GM19467 (cell line): ENCODE results near the gene JDP2.

Experiments
- ATAC-seq: cut with Tn5 transposase; IDR thresholded peaks from one replicate; pipeline ENCODE4 v1.9.1; 2021; ENCODE audit warnings: mild to moderate bottlenecking, moderate library complexity; ENCODE audit not compliant: unreplicated experiment

JDP2 gene

DNA sequence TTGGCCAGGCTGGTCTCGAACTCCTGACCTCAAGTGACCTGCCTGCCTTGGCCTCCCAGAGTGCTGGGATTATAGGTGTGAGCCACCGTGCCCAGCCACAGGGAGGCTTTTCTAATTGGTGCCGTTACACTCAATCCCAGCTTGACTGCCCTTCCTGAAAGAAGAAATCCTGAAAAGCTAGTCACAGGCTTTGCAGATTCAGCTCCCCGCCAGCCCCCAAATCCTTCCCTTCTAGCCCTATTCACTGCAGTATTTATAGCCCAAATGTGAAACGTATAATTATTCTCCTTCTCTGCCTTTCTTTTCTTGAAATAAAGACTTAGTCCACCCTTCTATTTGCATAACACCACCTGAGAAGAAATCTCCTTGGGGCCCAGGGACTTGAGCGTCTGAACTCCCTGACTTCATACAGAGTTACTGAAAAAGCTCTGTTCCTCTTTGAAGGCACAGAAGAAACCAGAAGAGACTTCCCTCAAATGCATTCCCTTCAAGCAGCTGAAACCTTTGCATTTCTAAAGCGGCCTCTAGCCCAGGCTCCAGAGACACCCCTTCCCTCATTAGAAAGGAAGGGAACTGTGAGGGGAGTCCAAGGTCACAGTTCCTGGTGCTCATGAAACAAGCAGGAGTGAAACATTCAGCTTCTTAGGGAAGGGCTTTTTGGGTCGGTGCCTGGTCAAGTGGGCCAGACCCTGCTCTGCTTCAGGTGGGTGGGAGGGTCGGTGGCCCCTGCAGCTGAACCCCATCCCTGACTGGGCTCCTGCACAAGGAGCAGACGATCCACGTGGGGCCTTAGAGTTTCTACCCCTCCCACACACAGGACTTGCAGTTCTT, 52.2 kb downstream of the JDP2 start:
- ATAC-seq: peak; percentile 74

GRCh38 chr14:75482366-75482765, 54.5 kb downstream of the JDP2 start:
- no peak for ATAC-seq

DNA sequence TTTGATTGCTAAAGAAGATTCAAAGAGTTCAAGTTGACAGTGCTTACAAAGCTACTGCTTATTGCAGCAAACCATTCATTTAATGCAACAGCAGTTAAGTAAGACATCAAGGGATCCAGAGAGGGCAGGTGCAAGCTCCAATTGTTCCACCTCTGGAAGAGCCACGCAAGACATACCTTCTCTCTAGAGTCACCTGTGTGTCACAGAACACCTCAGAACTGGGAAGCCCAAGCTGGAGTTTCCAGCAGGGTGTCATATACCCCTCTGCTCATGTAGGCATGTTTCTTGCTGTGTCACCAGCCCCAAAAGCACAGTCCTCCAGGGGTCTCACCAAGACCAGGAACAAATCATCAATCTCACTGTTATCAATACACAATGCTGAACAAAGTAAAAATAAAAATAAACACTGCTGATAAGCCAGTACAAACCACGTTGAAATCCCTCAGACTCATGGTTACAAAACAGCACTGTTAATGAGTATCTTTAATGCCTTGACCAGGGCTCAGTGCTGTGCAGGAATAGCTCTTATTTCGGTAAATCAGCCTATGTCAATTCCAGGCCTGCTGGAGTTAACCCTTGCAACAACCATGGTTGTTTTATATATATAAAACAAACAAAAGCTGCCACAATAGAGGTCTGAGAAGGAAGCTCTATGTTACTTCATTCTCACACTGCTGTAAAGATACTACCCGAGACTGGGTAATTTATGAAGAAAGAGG, 57.0 kb downstream of the JDP2 start:
- ATAC-seq: no peak

DNA sequence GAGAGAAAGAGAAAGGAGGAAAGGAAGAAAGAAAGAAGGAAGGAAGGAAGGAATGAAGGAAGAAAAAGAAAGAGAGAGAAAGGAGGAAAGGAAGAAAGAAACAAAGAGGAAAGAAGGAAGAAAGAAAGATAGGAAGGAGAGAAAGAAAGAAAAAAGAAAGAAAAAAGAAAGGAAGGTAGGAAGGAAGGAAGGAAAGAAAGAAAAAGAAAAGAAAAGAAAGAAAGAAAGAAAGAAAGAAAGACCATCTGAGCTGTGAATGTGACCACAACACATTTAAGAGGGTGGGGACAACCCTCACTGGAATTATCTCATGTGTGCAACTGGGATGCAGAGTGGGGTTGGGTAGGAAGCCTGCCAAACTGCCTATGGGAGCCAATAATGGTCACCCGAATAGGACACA, 58.5 kb downstream of the JDP2 start:
- ATAC-seq: no peak

GRCh38 chr14:75487155-75487671, 59.4 kb downstream of the JDP2 start:
- peak; percentile 62 for ATAC-seq

DNA sequence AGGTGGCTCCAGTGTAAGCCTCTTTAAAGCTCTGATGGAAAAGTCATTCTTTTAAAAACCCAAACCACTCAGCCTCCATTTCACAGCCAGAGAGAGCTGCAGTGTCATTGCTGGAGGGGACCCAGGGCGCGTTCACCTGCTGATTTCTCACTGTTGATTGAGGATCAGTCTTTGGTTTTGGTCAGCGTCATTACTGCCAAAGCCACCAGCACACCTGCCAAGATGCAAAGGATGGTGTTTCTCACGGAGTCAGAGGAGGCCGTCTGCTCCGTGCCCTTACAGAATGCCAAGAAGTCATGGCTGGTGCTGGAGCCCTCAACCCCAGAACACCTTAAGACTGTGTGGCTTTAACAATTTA, 61.6 kb downstream of the JDP2 start:
- no peak for ATAC-seq

GRCh38 chr14:75491376-75491978, 63.7 kb downstream of the JDP2 start:
- no peak for ATAC-seq

DNA sequence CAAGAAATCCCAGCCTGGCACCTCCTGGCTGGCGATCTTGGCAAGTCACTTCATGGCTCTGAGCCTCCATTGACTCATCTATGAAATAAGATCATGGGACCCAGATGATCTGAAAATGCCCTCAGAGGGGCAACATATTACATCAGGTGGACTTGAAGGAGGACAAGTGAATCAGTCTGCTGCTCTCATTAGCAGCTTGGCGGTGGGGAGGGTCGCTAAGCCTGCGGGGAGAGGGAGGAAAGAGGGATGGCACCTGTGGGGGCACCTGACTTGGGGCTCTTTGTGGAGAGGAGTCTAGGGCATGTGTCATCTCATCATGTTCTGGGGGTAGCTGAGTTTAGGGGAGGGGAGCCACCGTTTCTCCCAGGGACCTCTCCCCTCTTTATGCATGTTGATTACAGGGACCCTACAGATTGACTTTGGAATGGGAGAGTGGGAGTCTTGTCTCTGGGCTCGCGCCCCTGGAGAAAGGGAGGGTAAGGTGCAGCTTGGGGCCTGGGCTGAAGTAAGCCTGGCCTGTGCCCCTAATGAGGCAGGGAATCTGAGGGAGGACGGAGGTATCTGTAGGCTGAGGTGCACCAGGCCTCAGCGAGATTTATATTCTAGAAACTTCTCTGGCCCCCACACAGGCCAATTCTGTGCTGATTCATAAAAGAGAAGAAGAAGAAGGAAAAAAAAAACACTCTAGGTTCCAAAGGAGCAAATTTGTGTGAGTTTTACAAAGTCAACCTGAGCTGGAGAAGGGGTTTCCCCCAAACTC, 65.2 kb downstream of the JDP2 start:
- no peak for ATAC-seq

- no peak for ATAC-seq
Measured at GRCh38 chr14:75493592-75494087, 65.8 kb downstream of the JDP2 start.

DNA sequence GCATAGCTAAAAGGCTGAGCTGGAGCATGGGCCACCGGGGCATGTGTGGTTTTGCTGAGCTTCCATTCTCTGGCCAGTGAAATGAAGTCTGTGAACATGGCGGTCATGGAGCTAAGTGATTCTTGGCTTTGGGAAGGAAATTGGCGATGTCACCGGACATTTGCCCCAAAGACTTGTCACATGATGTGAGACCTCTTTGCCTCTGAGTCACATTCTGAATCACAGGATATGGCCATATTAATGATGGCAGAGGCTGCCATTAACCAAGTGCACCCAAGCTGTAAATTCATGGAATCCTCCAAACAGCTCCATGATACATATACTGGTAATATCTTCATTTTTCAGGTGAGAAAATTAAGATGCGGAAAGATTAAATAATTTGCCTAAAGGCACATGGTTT, 67.1 kb downstream of the JDP2 start:
- ATAC-seq: no peak

DNA sequence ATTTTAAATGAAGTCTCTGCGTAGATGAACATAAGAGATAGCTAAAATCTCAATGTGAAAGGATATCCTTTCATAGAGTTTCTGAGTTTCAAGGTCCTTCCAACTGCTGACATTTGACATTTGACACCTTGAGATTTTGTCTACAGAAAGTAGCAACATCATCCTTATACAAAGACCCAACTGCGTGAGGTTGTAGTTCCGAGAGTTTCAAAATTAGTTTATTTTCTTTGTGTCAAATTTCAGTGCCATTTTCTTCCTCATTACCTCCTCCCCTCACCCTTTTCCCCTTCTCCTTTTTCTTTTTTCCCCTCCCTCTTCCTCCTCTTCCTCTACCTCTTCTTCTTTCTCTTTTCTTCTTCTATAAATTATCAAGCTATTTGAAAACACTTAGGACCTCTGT, 67.6 kb downstream of the JDP2 start:
- ATAC-seq: no peak

DNA sequence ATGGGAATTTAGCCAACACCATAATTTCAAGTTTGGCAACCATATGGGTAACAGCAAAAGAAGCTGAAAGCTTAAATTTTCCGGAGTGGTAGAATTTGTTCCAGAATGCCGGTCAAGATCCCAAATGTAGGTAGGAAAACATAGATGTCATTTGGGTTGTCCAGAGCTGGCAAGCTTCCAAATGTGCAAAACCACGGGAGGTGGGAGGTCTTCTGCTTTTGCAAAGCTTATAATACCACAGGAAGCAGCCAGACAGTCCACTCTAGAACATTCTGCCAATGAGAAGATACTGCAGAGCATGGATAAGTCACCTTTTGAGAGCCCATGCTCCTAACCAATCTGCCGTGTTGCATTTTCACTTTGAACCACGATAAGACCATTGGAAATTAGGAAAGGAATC, 68.1 kb downstream of the JDP2 start:
- no peak for ATAC-seq

GRCh38 chr14:75496755-75497154, 68.9 kb downstream of the JDP2 start:
- ATAC-seq: no peak

- no peak for ATAC-seq
Measured at GRCh38 chr14:75497191-75497590, 69.4 kb downstream of the JDP2 start.

DNA sequence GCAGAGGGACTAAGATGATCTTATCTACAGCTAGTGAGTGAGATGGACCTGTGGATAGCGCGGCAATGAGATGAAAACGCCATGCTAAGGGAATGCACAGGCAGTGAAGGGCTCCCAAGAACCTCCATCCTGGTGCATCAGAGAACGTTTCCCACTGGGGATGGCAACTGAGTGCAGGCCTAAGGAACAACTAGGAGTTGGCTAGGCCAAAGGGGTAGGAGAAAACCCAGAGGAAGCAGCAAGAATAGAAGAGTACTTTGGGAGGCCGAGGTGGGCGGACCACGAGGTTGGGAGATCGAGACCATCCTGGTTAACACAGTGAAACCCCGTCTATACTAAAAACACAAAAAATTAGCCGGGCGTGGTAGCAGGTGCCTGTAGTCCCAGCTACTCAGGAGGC, 69.9 kb downstream of the JDP2 start:
- no peak for ATAC-seq

DNA sequence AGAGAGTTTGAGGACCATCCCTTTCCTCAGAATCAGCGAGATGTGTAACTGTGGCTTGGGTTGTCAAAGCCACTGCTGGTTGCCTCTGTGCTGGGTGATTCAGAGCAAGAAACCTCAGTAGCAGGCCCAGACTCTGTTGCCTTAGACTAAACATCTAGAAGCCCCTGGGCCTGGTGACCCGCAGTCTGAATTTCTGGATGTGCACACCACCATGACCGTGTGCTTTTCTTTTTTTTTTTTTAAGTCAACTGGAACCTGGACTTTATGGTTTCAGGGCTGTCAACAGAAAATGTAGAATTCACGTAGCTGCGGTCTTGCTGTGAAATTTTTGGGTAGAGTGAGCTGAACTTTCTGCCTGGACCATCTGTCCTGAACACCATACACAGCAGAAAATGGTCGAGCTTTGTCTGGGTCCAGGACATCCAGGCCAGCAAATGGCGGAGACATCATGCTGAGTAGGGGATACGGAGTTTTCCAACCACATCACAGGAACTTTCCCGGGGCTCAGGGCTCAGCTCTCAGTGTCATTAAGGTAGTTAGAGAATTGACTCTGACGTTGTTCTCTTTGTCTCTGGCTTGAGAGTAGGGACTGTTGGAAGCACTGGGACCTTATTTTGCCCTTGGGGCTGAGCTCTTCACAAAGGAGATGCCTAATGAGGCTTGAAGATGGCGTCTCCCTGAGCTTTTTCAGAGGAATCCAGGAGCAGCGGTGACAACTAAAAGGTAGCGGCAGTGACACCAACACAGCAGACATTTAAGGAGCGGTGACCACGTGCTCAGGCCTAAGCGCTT, 71.5 kb downstream of the JDP2 start:
- peak; percentile 46 for ATAC-seq

- no peak for ATAC-seq
Measured at GRCh38 chr14:75501080-75501479, 73.3 kb downstream of the JDP2 start.

DNA sequence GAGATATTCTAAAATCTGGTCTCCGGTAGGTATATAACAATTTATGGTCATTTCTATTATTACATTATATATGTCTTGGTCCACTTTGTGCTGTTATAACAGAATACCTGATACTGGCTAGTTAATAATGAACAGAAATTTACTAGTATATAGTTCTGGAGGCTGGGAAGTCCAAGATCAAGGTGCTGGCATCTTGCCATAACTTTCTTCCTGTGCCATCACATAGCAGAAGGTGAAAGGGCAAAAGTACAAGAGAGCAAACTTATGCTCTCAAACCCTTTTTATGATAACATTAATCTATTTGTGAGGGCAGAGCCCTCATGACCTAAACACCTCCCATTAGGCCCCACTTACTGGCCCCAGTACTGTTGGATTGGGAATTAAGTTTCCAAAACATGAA, 76.6 kb downstream of the JDP2 start:
- no peak for ATAC-seq

DNA sequence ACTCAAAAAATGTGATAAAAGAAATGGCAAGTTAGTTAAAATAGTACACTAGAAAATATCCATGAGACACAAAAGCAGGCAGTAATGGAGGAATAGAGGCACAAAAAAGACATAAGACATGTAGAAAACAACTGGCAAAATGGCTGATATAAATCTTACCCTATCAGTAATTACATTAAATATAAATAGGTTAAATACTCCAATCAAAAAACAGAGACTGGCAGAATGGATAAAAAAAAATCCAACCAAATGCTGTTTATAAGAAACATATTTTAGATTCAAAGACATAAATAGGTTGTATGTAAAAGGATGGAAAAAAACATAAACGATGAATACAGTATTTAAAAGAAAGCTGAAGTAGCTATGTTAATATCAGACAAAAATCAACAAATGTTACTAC, 79.1 kb downstream of the JDP2 start:
- no peak for ATAC-seq

GRCh38 chr14:75510547-75510946, 82.7 kb downstream of the JDP2 start:
- no peak for ATAC-seq
